ENCODE measurements around the gene RUSC2.
A peak's percentile ranks its signal among the peaks of the same experiment; 100 is the strongest.
"Not testable (repeated sequence)": the region's sequence is repeated elsewhere in the genome, so short reads cannot be mapped to it uniquely, and the experiment has no call there.

RUSC2 gene

DNA sequence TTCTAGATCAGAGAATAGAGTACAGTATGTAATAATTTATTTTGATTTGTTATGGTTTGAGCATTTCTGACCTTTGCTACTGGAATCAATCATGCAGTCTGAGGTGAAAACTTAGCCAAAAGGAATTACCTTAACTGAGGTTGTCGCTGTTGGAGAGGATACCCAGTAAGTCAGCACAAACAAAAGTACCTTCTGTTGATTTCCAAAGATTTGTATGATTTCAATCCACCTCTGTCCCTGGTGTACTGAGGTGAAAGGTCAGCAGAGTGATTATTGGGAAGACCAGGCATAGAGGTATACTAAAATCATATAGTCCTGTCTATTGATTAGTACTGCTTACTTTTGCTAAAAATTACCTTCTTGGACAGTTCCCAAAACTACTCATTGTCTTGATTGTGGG, 32.8 kb downstream of the RUSC2 start:
- no peak for DNase-seq (ENCODE audit: low spot score)

DNA sequence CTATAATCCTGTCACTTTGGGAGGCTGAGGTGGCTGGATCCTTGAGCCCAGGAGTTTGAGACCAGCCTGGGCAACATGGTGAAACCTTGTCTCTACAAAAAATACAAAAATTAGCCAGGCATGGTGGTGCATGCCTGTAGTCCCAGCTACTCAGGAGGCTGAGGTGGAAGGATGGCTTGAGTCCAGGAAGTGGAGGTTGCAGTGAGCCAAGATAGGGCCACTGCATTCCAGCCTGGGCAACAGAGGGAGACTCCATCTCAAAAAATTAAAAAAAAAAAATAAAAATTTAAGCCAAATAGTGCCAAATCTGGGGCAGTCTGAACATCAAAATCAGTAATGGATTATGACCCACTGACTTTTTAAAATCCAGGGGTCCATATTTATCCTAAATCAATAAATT, 33.6 kb downstream of the RUSC2 start:
- DNase-seq (ENCODE audit: low spot score) = not testable (repeated sequence)

DNA sequence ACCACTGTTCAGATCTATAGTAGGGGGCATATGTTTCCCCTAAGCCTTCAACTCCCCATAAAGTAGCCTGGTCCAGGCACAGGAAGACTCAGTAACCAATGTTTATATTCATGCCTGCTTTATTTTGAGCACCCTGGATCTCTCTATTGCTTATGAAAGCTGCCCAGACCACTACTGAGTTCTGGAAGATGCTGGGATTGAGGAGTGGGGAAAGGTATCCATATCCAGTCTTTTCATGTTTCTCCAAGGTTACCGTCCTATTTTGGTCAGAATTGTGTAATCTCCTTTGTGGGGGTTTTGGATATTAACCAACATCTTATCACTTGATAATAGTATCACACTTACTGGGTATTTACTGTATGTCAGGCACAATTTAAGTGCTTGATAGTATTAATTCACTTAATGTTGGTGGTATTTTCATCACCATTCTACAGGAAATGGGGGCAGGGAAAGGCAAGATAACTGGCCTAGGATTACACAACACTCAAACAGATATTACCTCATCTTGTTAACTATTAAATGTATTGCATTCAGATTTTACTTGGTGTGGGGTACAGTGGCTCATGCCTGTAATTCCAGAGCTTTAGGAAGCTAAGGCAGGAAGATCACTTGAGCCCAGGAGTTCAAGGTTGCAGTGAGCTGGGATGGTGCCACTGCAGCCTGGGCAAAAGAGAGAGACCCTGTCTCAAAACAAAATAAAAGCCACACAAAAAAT, 36.3 kb downstream of the RUSC2 start:
- DNase-seq (ENCODE audit: low spot score) = no peak

DNA sequence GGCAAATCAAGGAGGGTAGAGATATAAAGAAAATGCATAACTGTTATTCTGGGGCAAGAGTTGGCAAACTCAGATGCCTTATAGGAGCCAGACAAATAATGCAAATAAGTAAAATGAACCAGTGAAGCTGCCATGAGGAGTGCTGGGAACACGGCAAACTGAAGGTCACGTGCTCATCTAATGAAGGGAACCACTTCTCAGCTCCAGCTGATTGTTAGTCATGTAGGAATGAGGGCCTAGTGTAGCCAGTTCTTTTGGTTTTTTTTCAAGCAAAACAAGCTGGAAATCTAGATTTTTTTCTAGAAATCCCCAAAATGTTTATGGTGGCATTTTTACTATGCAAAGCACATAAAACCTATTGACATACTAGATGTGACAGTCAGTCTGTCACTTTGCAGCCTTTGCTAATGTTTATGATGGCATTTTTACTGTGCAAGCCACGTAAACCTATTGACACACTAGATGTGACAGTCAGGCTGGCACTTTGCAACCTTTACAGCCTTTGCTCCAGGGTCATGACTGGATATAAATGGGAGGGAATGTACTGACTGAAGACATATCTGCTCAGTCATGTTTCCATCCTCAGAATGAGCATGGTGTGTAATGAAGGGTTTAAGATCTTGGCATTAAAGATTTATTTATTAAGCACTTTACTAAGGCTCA, 39.4 kb downstream of the RUSC2 start:
- no peak for DNase-seq (ENCODE audit: low spot score)

DNA sequence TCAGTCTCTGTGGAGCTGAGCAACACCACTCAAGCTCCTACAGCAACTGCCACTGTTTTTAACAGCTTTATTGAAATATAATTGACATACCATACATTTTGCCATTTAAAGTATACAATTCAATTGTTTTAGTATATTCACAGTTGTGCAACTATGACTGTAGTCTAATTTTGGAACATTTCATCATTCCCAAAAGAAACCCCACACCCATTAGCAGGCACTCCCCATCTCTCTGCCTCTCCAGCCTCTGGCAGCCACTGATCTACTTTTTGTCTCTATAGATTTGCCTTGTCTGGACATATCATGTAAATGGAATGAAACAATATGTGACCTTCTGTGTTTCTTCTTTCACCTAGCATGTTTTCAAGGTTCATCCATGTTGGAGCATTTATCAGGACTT, 43.5 kb downstream of the RUSC2 start:
- no peak for DNase-seq (ENCODE audit: low spot score)

DNA sequence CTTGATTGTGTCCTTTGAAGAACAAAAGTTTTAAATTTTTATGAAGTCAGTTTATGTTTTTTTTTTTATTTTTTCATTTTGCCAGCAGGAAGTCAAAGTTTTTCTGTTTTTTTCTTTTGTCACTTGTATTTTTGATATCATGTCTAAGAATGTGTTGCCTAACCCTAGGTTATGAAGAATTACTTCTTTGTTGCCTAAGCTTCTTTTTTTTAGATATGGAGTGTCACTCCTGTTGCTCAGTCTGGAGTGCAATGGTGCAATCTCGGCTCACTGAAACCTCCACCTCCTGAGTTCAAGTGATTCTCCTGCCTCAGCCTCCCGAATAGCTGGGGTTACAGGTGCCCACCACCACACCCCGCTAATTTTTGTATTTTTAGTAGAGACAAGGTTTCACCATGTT, 45.0 kb downstream of the RUSC2 start:
- not testable (repeated sequence) for DNase-seq (ENCODE audit: low spot score)

DNA sequence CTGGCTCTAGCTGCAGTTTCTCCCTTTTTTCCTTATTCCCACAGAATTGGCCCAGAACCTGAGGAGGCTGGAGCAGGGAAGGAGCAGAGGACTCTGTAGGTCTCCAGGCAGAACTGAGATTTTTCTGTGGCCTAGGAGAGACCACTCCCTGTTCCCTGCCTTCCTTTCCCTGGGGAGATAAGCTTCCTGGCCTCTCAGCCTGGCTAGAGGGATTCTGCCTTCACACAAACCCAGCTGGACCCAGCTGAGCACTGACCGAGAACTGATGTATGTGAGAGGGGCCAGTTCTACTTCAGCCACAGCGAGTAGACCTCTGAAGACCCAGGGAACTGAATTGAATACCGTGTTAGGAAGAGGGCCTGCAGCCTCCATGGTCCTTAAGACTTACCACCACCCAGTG, 48.0 kb downstream of the RUSC2 start:
- DNase-seq (ENCODE audit: low spot score) = no peak

DNA sequence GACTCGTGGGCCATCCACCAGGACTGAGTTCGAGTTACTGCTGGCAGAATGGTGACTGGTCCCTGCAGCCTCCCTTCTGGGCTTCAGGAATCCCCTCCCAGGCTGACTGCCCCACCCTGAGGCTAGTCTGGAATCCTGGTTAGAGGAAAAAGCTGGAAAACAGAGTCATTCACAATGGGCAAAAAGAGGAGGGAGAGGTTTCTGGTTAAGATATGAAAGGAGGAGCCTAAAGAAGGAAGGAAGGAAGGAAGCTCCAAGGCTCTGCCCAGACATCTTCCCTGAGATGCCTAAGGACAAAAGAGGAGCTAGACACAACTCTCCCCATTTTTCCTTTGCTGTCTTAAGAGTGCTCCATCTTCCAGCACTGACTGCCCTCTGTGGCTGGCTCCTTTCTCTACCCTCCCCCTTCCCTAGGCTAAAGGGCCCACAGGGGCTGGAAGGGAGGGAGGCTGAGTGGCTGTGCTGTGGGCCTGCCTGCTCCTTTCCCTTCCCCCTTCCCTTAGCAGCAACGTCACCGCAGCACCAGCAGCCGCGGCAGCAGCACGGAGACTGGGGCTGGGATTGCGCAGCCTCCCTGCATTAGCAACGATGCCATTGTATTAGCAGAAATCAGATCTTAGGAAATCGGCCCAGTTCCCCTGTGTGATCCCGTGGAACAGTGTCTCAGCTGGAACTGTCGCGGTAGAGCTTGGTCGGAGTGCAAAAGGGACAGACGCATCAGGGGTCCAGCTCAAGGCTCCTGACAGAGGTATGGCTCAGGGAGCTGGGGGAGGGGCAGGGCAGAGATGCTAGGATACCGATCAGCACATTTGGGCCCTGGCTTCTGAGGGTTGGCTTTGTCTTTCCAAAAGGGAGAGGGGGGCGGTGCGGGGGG, 48.7 kb downstream of the RUSC2 start:
- peak; percentile 87 for DNase-seq (ENCODE audit: low spot score)
